GM23338 (cell line): ENCODE data around the gene EXOSC7.

Experiments
- CTCF ChIP-seq, 2 experiments: fragments of 200-600 bp in 1 of 2; sonication (generic) in 1 of 2; conservative IDR thresholded peaks; 2 replicates each; pipeline versions ENCODE4 v1.5.1 to v1.6.1; 2016 to 2017; ENCODE audit warnings: antibody characterized with exemption in 2 of 2, low read depth in 2 of 2, mild to moderate bottlenecking in 2 of 2, moderate library complexity in 1 of 2
- POLR2AphosphoS5 ChIP-seq: IDR thresholded peaks from 2 replicates; pipeline ENCODE4 v1.6.1; 2016; ENCODE audit warnings: antibody characterized with exemption, low read depth

- TF ChIP-seq CTCF (conservative IDR thresholded peaks at IDR 0.05; ENCODE audit: low read depth in 2 of 2) (no peak), POLR2AphosphoS5 (no peak)
Observed at GRCh38 chr3:44999782-45000181, 23.7 kb downstream of the EXOSC7 start.
